ENCODE measurements around the gene GNG7.
"Not testable (repeated sequence)": the region's sequence is repeated elsewhere in the genome, so short reads cannot be mapped to it uniquely, and the experiment has no call there.

GNG7 gene

GRCh38 chr19:2679439-2679838, 23.1 kb downstream of the GNG7 start:
- H3K4me3 ChIP-seq = no peak overlapping the region
- no peak for TF ChIP-seq CTCF (IDR thresholded peaks at IDR 0.05)
- DNase-seq (ENCODE audit: low spot score) = no peak
- no peak overlapping the region for H3K27ac ChIP-seq

- not testable (repeated sequence) for H3K27ac ChIP-seq; DNase-seq (ENCODE audit: low spot score); H3K4me3 ChIP-seq
Observed at GRCh38 chr19:2678948-2679347, 23.5 kb downstream of the GNG7 start.

- DNase-seq (ENCODE audit: low spot score) = no peak
- TF ChIP-seq CTCF (IDR thresholded peaks at IDR 0.05) = no peak
- no peak overlapping the region for H3K27ac ChIP-seq
- no peak overlapping the region for H3K4me3 ChIP-seq
Observed at GRCh38 chr19:2678044-2678671, 24.3 kb downstream of the GNG7 start.

- no peak for DNase-seq (ENCODE audit: low spot score)
- no peak overlapping the region for H3K4me3 ChIP-seq
- TF ChIP-seq CTCF (IDR thresholded peaks at IDR 0.05) = no peak
- H3K27ac ChIP-seq = no peak overlapping the region
Observed at GRCh38 chr19:2676823-2677222, 25.7 kb downstream of the GNG7 start.

- no peak for DNase-seq (ENCODE audit: low spot score)
- H3K4me3 ChIP-seq = no peak overlapping the region
- no peak overlapping the region for H3K27ac ChIP-seq
- no peak for TF ChIP-seq CTCF (IDR thresholded peaks at IDR 0.05)
Observed at GRCh38 chr19:2675892-2676291, 26.6 kb downstream of the GNG7 start.

- Histone ChIP-seq H3K27ac (no peak overlapping the region), H3K4me3 (no peak overlapping the region)
- no peak for TF ChIP-seq CTCF (IDR thresholded peaks at IDR 0.05)
- no peak for DNase-seq (ENCODE audit: low spot score)
Observed at GRCh38 chr19:2670217-2670616, 32.3 kb downstream of the GNG7 start.

GRCh38 chr19:2668175-2668763, 34.2 kb downstream of the GNG7 start:
- H3K27ac ChIP-seq = no peak overlapping the region
- H3K4me3 ChIP-seq = no peak overlapping the region
- TF ChIP-seq CTCF (IDR thresholded peaks at IDR 0.05) = no peak
- DNase-seq (ENCODE audit: low spot score) = no peak

- H3K27ac ChIP-seq; H3K4me3 ChIP-seq; DNase-seq (ENCODE audit: low spot score): not testable (repeated sequence)
Observed at GRCh38 chr19:2667349-2667748, 35.1 kb downstream of the GNG7 start.

Data from coronary artery (tissue), 2 donors.